Lower lobe of right lung (tissue), 2 donors: Measurements from ENCODE around the gene CHKA. TPM values are rescaled to one million over a fixed set of nuclear protein-coding genes. Genes with fewer than 3 reads are reported as not detected.
A peak's percentile ranks its signal among the peaks of the same experiment; 100 is the strongest.

Experiments
- ATAC-seq, 2 donors: fragments of 200-7000 bp; cut with Tn5 transposase; one replicate each; pipeline ENCODE4 v1.9.1; 2020 to 2022; ENCODE audit warnings: mild to moderate bottlenecking in 2 of 2, moderate library complexity in 2 of 2
- DNase-seq: peaks from one replicate; pipeline ENCODE4 v3.0.0-alpha.2; 2020
- H3K27ac ChIP-seq: fragments of 200-600 bp; one replicate; pipeline ENCODE4 v1.8.0; 2022
- H3K27me3 ChIP-seq: fragments of 200-600 bp; one replicate; pipeline ENCODE4 v1.8.0; 2022; ENCODE audit warnings: low read depth
- H3K36me3 ChIP-seq: fragments of 200-600 bp; one replicate; pipeline ENCODE4 v1.8.0; 2022; ENCODE audit warnings: mild to moderate bottlenecking
- H3K4me1 ChIP-seq: fragments of 200-600 bp; one replicate; pipeline ENCODE4 v1.8.0; 2022
- H3K4me3 ChIP-seq: fragments of 200-600 bp; one replicate; pipeline ENCODE4 v1.8.0; 2022; ENCODE audit warnings: mild to moderate bottlenecking
- H3K9me3 ChIP-seq: fragments of 200-600 bp; one replicate; pipeline ENCODE4 v1.8.0; 2022
- CTCF ChIP-seq: fragments of 200-600 bp; IDR thresholded peaks from one replicate; pipeline ENCODE4 v1.8.0; 2022; ENCODE audit warnings: antibody characterized with exemption, mild to moderate bottlenecking
- intact Hi-C: fragments of 100-400 bp; cut with DNase I; formaldehyde crosslinking; loops from one replicate; pipeline ENCODE4 v1.11.0; 2022
- total RNA-seq: library from RNA; stranded (reverse); fragmentation: NEBNext Ultra II Directional; extraction: Animal tissue kit (Norgen Biotek cat#: 25700); gene quantifications from one replicate; pipeline ENCODE4 v1.2.1, GENCODE V29; 2021
- donor health status: DM: no; HTN: yes; CAD: no; lungs with severe emphysema.

CHKA gene
- total RNA-seq, 1 donor from 2014 or later, result 43.0 TPM

GRCh38 chr11:68030318-68031143 is 90.7 kb downstream of the CHKA start, which contains the start of gene NDUFS8:
TSS of gene NDUFS8 (plus strand) at chr11:68030681. CDS start at chr11:68032152, 1,471 bp downstream.
- no peaks in the 10 kb centered on the region for H3K27me3 ChIP-seq
- peak; percentile 95 to 96 for ATAC-seq
- H3K4me3 ChIP-seq, result peak within 1 kb of the TSS; percentile 84
- peak; percentile 97 for DNase-seq
- H3K27ac ChIP-seq, result peak within 1 kb of the TSS; percentile 87
- TF ChIP-seq CTCF, result no peak
- intact Hi-C loops, result no loop called here
- H3K9me3 ChIP-seq, result no peaks in the 10 kb centered on the region
- H3K36me3 ChIP-seq, result peaks cover 53% of the 10 kb centered on the region
- peaks cover 36% of the 10 kb centered on the region for H3K4me1 ChIP-seq

GRCh38 chr11:68028802-68029545 is 92.2 kb downstream of the CHKA start:
- intact Hi-C loops, result no loop called here
- H3K4me1 ChIP-seq, result peaks cover 33% of the 10 kb centered on the region
- ATAC-seq (no peak), DNase-seq (no peak)
- no peaks in the 10 kb centered on the region for H3K9me3 ChIP-seq
- H3K27me3 ChIP-seq, result no peaks in the 10 kb centered on the region
- no peak for TF ChIP-seq CTCF
- peaks cover 60% of the 10 kb centered on the region for H3K36me3 ChIP-seq
- H3K27ac ChIP-seq, result no peak overlapping the region
- H3K4me3 ChIP-seq, result no peak overlapping the region

GRCh38 chr11:68027667-68028066 is 93.5 kb downstream of the CHKA start:
- DNase-seq (no peak), ATAC-seq (no peak)
- Histone ChIP-seq H3K9me3 (no peaks in the 10 kb centered on the region), H3K27ac (no peak overlapping the region), H3K4me1 (peaks cover 24% of the 10 kb centered on the region), H3K36me3 (peaks cover 57% of the 10 kb centered on the region), H3K27me3 (no peaks in the 10 kb centered on the region), H3K4me3 (no peak overlapping the region)
- intact Hi-C loops, result no loop called here
- no peak for TF ChIP-seq CTCF

DNA sequence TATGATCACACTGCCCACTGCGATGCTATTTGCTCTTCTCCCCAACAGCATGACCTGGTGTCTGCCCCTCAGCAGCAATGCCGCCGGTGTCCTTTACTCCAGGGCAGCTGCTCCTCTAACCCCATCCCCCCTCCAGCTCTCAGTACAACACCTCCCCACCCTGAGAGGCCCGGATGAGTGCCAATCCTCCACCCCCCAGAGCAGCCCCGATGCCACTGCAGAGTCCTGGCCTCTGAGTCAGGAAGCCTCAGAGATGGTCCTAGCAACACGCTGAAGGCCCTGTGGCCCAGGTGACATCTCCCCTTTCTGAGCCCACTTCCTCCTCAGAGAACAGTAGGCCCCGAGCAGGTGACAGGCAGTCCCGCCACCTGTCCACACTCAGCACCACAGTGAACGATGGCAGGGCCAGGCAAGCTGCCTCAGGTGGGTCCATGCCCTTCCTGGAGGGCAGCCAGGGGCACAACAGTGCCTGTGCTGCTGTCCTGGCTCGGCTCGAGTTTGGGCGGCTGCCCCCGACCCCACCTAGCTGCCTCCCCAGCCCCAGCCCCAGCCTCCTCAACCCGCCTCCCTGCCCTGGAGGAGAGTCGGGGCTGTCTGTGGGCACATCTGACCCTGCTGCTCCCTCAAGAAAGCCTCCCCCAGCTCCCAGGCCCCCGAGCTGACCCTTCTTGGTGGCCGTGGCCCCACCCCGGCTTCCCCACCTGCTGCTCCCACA is 94.6 kb downstream of the CHKA start:
- Histone ChIP-seq H3K27ac (no peak overlapping the region), H3K4me3 (no peak overlapping the region), H3K4me1 (peaks cover 13% of the 10 kb centered on the region), H3K36me3 (peaks cover 63% of the 10 kb centered on the region), H3K27me3 (no peaks in the 10 kb centered on the region), H3K9me3 (no peaks in the 10 kb centered on the region)
- TF ChIP-seq CTCF, result no peak
- intact Hi-C loops, result no loop called here
- no peak for DNase-seq
- no peak for ATAC-seq

- Histone ChIP-seq H3K27ac (no peak overlapping the region), H3K36me3 (peaks cover 66% of the 10 kb centered on the region), H3K4me3 (no peak overlapping the region), H3K9me3 (no peaks in the 10 kb centered on the region), H3K4me1 (peaks cover 16% of the 10 kb centered on the region), H3K27me3 (no peaks in the 10 kb centered on the region)
- ATAC-seq (no peak), DNase-seq (no peak)
- intact Hi-C loops, result no loop called here
- TF ChIP-seq CTCF, result no peak
Observed at GRCh38 chr11:68025047-68025446, 96.1 kb downstream of the CHKA start.
